SKM-1 treated with dmso at 0.1 percent for 144 hours (cell line): ENCODE results near the gene ZCCHC24.

Experiments
- DNase-seq: peaks from one replicate; lab custom pipeline; 2025; ENCODE audit not compliant: unreplicated experiment; lab: John Stamatoyannopoulos, UW

The ZCCHC24 gene

DNA sequence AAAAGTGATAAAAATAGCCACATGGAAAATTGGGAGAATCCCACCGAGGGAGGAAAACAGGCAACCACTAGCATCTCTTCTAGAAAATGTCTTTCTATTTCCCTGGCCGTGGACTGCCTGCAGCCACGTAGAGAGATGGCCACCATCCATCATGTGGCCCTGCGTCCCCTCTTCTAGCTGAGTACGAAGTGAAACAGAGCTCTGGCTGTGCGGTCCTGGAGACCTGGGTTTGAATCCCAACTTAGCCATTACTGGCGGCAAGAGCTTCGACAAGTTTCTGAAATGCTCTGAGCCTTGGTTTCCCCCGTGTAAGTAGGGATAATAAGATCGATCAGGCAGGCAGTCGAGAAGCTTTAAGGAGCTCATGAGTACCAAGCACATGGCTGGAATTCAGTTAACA lies 32.9 kb downstream of the ZCCHC24 start:
- no peak for DNase-seq

DNA sequence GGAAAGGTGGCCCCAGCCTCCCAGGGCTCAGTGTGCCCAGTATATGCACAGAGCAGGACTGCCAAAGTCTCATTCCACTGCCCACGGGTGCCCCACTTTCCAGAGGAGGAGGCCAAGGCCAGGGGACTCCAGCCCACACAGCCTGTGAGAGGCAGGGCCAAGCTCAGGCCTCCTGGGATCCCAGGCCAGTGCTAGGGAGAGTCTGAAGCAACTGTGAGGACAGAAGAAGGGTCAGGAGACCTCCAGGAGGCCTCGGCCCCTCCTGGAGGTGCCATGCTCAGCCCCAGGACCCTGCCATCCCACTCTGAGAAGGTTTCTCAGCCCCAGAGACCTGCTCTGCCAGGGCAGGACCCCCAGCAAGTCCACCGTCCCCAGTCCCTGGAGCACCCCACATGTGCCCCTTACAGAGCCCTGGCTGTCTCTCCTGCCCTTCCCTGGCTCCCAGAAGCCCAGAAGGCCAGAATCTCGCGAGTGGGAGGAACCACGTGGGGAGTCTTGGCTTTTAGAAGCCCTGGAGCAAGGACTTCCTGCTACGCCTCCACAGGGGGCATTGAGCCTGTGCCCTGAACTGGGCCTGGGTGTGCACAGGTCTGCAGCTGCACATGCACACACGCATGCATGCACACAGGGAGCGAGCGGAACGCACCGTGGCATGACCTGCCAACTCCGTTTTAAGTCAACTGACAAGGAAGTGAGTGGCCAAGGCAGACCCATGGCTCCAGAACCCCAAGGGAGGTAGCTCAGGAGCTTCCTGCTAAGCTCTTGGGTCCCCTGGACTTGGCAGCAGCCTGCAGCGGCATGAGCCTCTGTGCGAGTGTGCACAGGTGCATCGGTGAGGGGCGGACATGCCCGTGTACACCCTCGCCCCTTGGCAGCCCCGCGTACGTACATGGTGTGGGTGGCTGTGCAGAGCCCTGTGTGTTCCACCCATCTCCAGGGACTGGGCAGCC lies 33.6 kb downstream of the ZCCHC24 start:
- DNase-seq = no peak

DNA sequence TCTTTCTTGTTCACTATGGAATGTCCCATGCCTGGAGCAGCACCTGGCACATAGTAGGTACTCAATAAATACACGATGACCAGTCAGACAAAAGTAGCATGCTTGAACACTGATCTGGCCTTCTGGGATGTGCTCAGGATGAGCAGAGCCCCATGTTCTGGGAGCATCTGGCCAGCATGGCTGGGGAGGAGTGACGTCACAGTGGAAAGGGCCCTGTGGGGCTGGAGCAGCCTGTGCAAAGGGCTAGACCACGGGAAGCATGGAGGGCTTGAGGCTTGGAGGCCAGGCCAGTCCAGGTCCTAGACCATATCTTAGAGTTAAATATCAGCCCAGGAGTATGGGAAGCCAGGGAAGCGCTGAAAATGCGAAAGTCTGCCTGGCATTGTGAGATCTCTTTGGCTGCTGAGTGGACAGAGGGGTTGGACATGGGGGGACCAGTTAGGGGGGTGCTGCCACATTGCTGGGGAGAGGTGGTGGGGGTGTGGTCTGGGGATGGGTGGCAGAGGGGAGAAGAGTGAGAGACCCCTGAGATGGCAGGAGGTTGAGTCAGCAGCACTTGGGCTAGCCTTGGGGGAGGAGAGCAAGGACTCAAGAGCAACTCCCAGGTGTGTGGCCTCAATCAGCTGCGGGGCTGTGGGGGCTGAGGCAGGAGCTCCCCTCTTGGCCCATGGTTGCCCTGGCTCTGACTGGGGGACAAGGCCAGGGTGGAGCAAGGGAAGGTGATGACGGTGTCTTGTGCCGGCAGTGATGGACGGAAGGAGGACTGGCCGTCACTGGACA lies 34.9 kb downstream of the ZCCHC24 start:
- no peak for DNase-seq

DNA sequence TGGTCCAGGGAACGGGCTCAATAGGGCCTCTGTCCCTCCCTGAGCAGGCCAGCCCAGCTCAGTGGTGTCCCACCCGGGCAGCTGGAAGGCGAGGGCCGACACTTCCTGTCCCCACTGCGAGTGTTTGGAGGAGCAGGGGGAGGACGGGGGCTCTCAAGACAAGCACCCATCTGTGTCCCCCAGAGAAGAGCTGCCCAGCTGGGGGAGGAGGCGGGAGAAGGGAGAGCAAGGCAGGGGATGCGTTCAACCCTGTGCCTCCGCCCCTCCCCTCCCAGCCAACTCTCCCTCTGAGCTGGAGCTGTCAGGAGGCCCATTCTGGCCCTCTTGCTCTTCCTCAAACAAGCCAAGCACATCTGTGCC lies 35.7 kb downstream of the ZCCHC24 start:
- DNase-seq = no peak

DNA sequence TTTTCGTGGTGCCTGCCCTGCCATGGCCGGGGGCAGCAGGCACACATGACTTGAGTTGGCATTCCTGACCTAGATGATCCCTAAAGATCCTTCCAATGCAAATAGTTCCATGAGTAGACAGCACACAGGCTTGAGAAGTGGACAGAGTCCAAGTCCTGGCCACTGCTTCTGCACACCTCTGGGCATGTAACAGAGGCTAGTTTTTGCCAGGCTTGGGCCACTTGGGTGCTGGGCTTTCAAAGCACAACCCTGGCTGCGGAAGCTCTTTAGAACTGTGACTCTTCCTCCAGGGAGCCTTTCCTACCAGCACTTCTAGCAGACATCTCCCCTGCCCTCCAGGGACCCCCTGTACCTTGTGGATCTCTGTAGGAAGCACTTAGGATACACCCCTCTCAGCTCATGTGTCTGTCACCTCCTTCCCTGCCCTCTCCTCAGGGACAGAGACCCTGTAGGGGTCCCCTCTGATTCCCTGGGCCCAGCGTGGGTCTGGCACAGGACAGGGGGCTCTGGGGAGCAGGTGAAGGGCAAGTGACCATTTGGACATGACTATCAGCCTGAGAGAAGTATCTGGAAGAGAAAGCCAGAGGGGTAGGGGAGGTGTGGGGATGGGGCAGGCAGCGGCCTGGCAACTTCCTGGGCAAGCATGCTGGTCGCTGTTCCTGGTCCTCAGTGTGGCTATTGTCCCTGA lies 36.2 kb downstream of the ZCCHC24 start:
- DNase-seq = no peak

DNA sequence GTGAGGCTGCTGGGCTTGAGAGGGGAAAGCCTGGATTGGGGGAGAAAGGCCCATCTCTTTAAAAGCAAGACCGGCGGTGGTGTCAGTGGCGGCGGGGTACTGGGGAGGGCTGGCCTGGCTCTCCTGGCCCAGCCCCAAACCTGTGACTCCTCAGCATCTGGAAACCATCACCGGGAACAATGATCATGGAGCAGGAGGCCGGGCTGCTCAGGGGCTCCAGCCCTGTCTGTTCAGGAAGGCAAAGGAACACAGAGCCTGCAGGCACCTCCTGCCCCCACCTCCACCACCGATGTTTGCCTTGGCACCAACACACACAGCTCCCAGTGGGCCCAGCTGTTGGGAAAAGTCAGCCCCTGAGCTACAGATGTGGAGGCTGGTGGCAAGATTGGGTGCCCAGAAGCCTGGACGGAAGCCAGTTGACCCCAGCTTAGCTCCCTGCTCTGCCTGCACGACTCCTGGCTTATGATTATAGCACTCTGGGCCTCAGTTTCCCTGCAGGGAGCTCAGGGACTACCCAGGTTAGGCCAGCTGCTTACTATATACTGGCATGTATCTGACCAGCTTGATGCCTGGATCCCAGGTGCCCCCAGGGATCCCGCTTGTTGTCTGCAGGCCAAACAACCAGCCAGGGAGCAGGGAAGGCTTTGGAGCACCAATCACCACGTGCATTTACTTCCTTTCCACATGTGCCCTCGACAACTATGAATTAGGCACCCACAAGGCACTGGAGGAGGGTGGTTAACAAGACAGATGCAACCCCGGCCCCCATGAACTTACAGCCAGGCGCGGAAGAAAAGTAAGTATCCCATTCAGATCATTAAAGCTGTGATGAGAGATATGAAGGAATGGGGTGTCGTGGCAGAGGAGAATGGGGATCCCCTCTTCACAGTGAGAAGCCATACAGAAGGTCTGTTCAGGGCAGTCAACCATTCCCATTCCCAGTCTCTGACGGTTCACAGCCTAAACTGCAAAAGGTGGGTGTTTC lies 37.3 kb downstream of the ZCCHC24 start:
- no peak for DNase-seq

DNA sequence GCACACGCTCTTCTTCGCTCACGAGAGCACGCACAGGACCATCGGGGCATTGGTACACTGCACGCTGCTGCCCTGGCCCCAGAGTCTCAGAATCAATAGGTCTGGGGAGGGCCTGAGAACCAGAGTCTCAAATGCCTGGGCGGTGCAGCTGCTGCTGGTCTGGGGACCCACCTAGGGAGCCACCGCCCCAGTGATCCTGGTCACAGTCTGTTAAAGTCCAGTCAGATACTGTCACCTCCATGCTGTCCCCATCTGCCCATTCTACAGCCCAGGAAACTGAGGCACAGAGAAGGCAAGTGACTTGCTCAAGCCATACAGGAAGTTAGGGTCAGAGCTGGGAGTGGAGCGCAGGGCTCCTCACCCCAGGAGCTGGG lies 38.0 kb downstream of the ZCCHC24 start:
- DNase-seq = no peak

DNA sequence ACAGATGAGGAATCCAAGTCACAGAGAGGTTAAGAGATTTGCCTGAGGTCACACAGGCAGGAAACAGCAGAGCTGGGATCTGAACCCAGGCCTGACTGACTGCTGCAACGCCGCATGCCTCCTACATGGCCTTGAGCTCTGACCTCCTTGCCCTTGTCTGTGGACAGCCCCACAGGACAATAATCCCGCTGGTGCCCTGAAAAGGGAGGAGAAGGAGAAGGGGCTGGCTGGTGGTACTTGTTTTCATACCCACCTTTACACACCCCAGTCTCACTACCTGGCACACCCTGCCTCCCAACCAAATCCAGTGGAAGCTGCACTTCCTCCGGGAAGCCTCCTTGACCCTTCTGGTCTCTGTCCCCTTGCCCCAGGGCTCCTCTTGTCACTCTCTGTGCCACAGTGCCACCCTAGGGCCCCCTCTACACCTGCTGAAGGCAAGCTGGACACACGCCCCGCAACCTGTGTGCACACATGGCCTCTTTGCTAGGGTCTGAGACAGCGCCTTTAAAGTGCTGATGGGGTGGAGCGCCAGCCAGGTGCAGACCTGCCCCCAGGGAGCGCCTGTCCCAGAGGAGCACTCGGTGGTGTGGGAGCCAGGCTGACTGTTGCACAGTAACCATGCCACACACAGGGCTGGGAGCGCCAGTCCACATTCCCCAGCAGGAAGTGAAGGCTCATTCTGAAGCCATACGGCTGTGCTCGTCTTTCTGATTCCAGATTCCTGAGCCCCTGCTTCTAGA lies 38.6 kb downstream of the ZCCHC24 start:
- DNase-seq = no peak

DNA sequence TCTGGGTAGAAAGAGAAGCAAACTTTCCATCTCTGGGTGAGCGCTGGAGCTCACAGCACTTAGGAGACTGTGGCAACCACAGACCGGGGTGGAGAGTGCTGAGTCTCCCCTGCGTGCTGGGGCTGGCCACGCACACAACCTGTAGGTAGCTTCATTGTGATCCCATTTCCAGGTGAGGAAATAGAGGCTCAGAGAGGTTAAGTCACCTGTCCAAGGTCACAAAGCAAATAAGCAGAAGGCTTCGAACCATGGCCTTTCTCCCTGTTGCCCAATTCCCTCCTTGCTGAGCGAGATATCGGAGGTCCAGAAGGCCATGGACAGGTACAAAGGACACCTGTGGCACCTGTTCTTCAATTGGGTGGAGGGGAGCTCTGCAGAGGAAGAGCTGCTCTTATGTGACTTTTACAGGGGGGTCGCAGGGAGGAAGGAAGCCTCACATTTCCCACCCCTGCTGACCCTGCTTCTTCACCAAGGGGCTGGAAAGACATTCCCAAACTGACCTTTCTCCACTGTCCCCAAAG lies 39.4 kb downstream of the ZCCHC24 start:
- DNase-seq = no peak

DNA sequence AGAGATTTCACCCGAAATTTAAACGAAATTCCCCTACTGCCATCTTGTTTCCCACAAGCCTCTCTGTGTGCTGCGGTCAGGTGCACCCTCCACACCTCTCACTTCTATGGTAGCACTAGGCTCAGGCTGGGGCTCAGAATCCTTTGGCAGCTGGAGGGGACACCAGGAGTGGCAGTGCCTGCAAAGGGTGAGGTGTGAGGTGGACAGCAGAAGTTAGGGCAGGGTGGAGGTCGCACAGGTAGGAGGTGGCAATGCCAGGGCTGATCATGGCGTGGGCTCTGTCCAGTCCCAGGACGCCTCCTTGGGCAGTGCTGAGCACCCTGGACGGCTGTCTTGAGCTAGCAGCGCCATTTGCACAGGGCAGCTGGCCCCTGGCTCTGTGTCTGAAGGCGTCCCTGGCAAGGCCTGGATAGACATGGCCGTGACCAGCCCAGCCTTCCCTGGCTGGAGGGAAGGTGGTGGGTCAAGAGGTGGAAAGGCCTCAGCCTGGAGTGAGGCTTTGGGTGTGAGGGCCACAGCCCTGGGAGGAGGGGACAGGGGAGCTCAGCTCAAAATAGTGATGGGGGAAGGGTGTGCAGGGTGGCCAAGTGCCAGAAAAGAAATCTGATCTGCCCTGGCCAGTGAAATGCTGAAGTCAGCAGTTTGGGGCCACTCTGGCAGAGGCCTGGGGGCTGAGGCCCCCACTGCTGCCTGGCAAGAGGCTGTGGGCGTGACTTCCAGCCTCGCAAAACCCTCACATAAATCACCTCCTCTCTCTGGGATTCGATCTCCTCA lies 40.0 kb downstream of the ZCCHC24 start:
- DNase-seq = no peak

DNA sequence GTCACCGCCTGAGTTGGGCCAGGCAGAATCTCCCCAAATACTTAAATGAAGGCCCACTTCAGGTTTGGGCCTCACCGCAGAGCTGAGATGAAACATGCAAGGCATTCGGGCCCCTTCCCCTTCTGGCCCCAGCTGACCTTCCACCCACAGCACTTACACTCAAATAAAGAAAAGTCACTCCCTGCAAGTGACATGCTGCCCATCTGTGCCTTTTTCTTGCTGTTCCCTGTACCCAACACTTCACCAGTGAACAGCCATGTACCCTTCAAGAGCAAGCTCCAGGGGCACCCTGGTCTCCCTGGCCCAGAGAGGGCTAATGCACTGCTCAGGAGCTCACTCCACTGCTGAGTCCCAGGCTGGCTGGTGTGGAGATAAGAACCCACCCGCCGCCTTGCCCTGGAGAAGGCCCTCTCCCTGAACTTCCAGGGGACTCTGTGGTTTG lies 40.7 kb downstream of the ZCCHC24 start:
- no peak for DNase-seq

DNA sequence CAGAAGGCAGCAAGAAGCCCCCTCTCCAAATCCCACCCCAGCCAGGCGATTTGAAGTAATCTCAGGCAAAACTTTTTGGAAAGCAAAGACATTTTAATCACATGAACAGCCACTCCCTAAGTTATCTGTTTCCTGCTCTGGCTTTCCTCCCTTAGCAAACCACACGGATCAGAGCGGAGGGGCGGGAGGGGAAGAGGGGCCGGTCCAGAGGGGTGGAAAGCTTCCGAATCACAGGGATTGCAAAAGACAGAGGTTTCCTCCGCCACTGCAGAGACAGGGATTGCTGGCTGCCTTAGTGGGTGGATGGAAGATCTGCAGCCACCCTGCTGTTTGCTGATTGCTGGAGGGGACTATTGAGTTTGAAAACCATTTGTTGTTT lies 41.2 kb downstream of the ZCCHC24 start:
- peak; percentile 46 for DNase-seq

DNA sequence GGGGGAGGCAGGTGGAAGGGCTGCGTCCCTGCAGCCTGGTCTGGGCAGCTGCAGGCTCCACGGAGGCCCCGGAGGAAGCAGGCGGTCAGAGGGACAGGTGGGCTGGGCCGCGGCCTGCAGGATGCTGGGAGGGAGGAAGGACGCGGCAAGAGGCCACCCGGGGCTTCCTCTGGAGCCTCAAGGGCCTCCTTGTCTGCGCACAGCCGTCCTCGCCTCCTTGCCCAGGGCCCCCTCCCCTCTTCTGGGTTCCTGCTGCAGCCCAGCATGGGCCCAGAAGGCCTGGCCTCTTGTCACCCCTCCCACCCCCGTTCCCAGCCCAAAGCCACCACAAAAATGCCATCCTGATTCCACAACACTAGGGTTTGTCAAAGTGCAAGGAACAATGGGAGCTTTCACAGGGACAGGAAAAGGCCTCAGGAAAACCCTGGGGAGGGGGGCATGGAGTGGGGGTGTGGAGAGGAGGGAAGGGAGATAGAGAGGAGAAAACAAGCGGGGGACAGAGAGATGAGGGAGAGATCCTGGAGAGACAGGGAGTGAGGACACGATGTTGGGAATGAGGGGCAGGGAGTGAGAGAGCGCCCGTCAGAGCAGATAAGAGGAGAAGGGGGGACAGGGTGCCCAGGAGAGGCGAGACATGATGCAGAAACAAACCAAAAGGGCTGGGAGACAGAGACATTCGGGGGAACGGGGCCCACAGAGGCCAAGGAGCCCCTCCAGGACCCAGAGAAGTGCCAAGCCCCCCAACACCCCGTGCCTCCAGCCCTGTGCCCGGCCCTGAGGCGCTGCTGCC lies 41.8 kb downstream of the ZCCHC24 start:
- DNase-seq = no peak

DNA sequence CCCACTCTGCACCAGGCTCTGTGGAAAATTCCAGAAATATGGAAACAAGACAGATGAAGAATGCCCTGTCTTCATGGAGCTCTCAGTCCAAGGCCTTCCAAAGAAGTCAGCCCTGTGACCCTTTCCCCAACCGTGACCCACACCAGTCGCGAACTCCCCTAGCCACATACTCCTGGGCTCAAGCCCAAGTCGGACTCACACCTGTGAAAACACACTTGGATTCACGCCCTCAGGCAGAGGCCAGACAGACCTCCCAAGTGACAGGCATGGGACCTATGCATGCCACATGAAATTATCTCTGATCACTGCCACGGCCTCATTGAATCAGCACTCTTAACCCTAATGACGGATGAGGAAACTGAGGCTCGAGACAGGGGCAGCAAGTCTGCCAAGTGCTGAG lies 42.5 kb downstream of the ZCCHC24 start:
- DNase-seq = no peak

DNA sequence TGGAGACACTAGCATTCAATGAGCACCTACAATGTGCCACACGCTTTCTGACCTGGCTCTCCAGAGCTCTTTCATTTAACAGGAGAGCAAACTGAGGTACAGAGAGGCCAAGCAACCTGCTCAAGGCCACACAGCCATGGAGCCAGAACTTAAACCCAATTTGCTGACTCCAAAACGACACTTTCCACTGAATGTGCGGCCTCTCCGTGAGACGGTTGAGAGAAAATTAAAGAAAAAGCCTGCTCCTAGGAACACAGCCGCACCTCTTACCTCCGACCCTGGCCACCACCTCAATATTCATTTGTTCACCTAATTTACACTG lies 42.8 kb downstream of the ZCCHC24 start:
- DNase-seq = no peak

DNA sequence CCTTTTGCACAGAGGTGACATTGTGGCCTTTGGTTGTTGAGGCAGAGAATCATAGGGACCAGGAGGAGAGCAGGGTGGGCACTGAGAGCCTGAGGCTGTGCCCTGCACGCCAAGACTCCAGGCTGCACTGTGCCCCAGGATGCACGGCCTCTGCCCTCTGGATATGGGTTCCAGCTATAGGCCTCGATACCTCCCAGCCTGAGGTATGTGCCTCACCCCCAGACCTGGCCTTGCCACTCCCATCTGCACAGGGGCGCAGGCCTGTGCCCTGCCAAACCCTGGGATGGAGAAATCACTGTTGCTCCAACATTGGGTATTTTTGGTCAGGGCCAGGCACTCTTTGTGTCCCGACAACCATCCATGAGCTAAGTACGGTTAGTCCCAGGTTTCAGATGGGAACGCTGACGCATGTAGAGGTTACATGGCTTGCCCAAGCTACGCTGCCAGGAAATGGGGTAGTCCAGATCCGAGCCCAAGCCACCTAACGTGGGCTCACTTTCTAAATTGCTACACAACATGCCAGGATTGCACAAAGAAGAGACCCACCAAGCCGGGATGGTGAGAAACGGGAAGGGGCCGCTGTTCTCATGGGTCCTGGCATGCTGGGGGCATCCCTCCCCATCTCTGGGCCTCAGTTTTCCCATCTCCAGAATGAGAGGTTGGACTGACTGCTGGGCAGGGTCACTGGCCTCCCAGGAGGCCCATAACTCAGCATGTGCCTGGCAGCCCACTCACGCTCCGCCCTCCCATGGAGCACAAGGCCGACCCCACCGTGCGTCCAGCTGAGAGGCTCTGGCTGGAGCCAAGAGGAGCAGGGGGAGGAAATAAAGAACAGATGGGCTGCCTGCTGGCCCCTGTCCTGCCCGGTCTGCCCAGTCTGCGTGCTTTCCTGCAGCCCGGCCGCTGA lies 44.2 kb downstream of the ZCCHC24 start:
- DNase-seq = no peak
